ENCODE results near the gene C3orf22.

C3orf22 gene

GRCh38 chr3:126552688-126553283 lies 5.9 kb downstream of the C3orf22 start:
- no peak overlapping the region for H3K4me3 ChIP-seq (replicated peaks in 1 of 2; ENCODE audit: low read depth in 2 of 2, low read length in 2 of 2)
- TF ChIP-seq CTCF (IDR thresholded peaks at IDR 0.05; ENCODE audit: low read depth, low read length): no peak
- no peak for DNase-seq (ENCODE audit: low read depth in 2 of 2)

- no peak for DNase-seq (ENCODE audit: low read depth in 2 of 2)
- no peak overlapping the region for H3K4me3 ChIP-seq (replicated peaks in 1 of 2; ENCODE audit: low read depth in 2 of 2, low read length in 2 of 2)
- no peak for TF ChIP-seq CTCF (IDR thresholded peaks at IDR 0.05; ENCODE audit: low read depth, low read length)
Observed at GRCh38 chr3:126551839-126552687, 6.7 kb downstream of the C3orf22 start.

- no peak for DNase-seq (ENCODE audit: low read depth in 2 of 2)
- H3K4me3 ChIP-seq (replicated peaks in 1 of 2; ENCODE audit: low read depth in 2 of 2, low read length in 2 of 2): no peak overlapping the region
- TF ChIP-seq CTCF (IDR thresholded peaks at IDR 0.05; ENCODE audit: low read depth, low read length): no peak
Observed at GRCh38 chr3:126551121-126551838, 7.5 kb downstream of the C3orf22 start.

GRCh38 chr3:126550488-126551051 lies 8.2 kb downstream of the C3orf22 start:
- TF ChIP-seq CTCF (IDR thresholded peaks at IDR 0.05; ENCODE audit: low read depth, low read length): no peak
- H3K4me3 ChIP-seq (replicated peaks in 1 of 2; ENCODE audit: low read depth in 2 of 2, low read length in 2 of 2): no peak overlapping the region
- no peak for DNase-seq (ENCODE audit: low read depth in 2 of 2)

- no peak overlapping the region for H3K4me3 ChIP-seq (replicated peaks in 1 of 2; ENCODE audit: low read depth in 2 of 2, low read length in 2 of 2)
- TF ChIP-seq CTCF (IDR thresholded peaks at IDR 0.05; ENCODE audit: low read depth, low read length): no peak
- no peak for DNase-seq (ENCODE audit: low read depth in 2 of 2)
Observed at GRCh38 chr3:126549861-126550487, 8.8 kb downstream of the C3orf22 start.
